SK-N-SH (cell line): ENCODE measurements around the gene SMIM21. TPM values are rescaled to one million over a fixed set of nuclear protein-coding genes. Genes with fewer than 3 reads are reported as not detected.

Experiments used
- CTCF ChIA-PET: fragments of 300-600, 350-600 bp; formaldehyde crosslinking; extraction: SDS; loops from one replicate; lab custom pipeline; 2021; lab: Yijun Ruan, JAX
- POLR2A ChIA-PET: fragments of 350-600 bp; sonication (Branson Sonifier 250); formaldehyde crosslinking; extraction: SDS; loops from one replicate; lab custom pipeline; 2020; ENCODE audit warnings: antibody characterized with exemption, inconsistent platforms; lab: Yijun Ruan, JAX
- DNase-seq: peaks from one replicate; pipeline ENCODE4 v3.0.0; 2012
- H2AFZ ChIP-seq: fragments of 200-600 bp; sonication (generic); 2 replicates; pipeline ENCODE4 v1.8.1; 2016; ENCODE audit warnings: antibody characterized with exemption, mild to moderate bottlenecking, low read depth
- H3F3A ChIP-seq: fragments of 200-600 bp; sonication (generic); replicated peaks from 2 replicates; pipeline ENCODE3; 2016; ENCODE audit warnings: antibody characterized with exemption, mild to moderate bottlenecking; ENCODE audit not compliant: insufficient read depth
- H3K27ac ChIP-seq, 2 experiments: fragments of 200-500 bp in 1 of 2; fragments of 200-600 bp in 1 of 2; sonication (Bioruptor generic) in 1 of 2; sonication (generic), shearing (Covaris generic) in 1 of 2; 2 replicates each; pipeline versions ENCODE4 v1.5.1 to v1.6.1; 2014 to 2016; ENCODE audit warnings: low read depth in 2 of 2, inconsistent platforms in 1 of 2, low read length in 1 of 2, mild to moderate bottlenecking in 1 of 2, mixed read lengths in 1 of 2
- H3K27me3 ChIP-seq: fragments of 200-600 bp; sonication (generic), shearing (Covaris generic); 2 replicates; pipeline ENCODE4 v1.6.1; 2016; ENCODE audit warnings: mixed run types; ENCODE audit not compliant: insufficient read depth
- H3K36me3 ChIP-seq, 2 experiments: fragments of 200-500 bp in 1 of 2; fragments of 200-600 bp in 1 of 2; sonication (Bioruptor generic) in 1 of 2; sonication (generic) in 1 of 2; replicated peaks in 1 of 2; 2 replicates each; pipeline versions ENCODE3 to v1.5.1; 2014 to 2016; ENCODE audit warnings: low read length in 1 of 2, mild to moderate bottlenecking in 1 of 2; ENCODE audit not compliant: insufficient read depth in 2 of 2, control insufficient read depth in 1 of 2
- H3K4me1 ChIP-seq, 2 experiments: fragments of 200-500 bp in 1 of 2; fragments of 200-600 bp in 1 of 2; sonication (Bioruptor generic) in 1 of 2; sonication (generic), shearing (Covaris generic) in 1 of 2; 2 replicates each; pipeline versions ENCODE4 v1.5.1 to v1.6.1; 2014 to 2016; ENCODE audit warnings: low read depth in 1 of 2, low read length in 1 of 2, mixed run types in 1 of 2; ENCODE audit not compliant: insufficient read depth in 2 of 2, control insufficient read depth in 1 of 2
- H3K4me2 ChIP-seq: fragments of 200-600 bp; sonication (generic), shearing (Covaris generic); 2 replicates; pipeline ENCODE4 v1.6.1; 2017; ENCODE audit warnings: mixed run types
- H3K4me3 ChIP-seq, 2 experiments: fragments of 200-500 bp in 1 of 2; fragments of 200-600 bp in 1 of 2; sonication (Bioruptor generic) in 1 of 2; sonication (generic), shearing (Covaris generic) in 1 of 2; 2 replicates each; pipeline versions ENCODE4 v1.5.1 to v1.8.1; 2014 to 2016; ENCODE audit warnings: low read depth in 2 of 2, inconsistent platforms in 1 of 2, low read length in 1 of 2, mild to moderate bottlenecking in 1 of 2, mixed read lengths in 1 of 2, moderate library complexity in 1 of 2
- H3K79me2 ChIP-seq: fragments of 200-600 bp; sonication (generic); 2 replicates; pipeline ENCODE4 v1.8.1; 2017; ENCODE audit warnings: mild to moderate bottlenecking; ENCODE audit not compliant: insufficient read depth
- H3K9ac ChIP-seq: fragments of 200-600 bp; sonication (generic); 2 replicates; pipeline ENCODE4 v1.6.1; 2017; ENCODE audit warnings: mixed run types
- H3K9me2 ChIP-seq: fragments of 200-600 bp; sonication (generic); 2 replicates; pipeline ENCODE4 v1.6.1; 2017; ENCODE audit warnings: mixed run types
- H3K9me3 ChIP-seq: fragments of 200-600 bp; sonication (generic); 2 replicates; pipeline ENCODE4 v1.6.1; 2017; ENCODE audit warnings: mixed run types, mild to moderate bottlenecking, moderate library complexity
- H4K20me1 ChIP-seq: fragments of 200-600 bp; sonication (generic); 2 replicates; pipeline ENCODE4 v1.6.1; 2017; ENCODE audit warnings: mild to moderate bottlenecking, mixed run types; ENCODE audit not compliant: insufficient read depth
- EP300 ChIP-seq, 2 experiments: IDR thresholded peaks; 2 replicates each; pipeline versions ENCODE4 v1.4.0 to v1.6.1; 2012; ENCODE audit warnings: borderline replicate concordance in 1 of 2, low read depth in 1 of 2, low read length in 1 of 2
- EZH2phosphoT487 ChIP-seq: fragments of 200-600 bp; sonication (generic); IDR thresholded peaks from 2 replicates; pipeline ENCODE4 v1.6.1; 2017; ENCODE audit warnings: low read depth, mixed run types, mild to moderate bottlenecking, antibody characterized with exemption, moderate library complexity, borderline replicate concordance
- FOXM1 ChIP-seq: IDR thresholded peaks from 2 replicates; pipeline ENCODE4 v1.4.0; 2012; ENCODE audit warnings: low read depth, mild to moderate bottlenecking
- GATA2 ChIP-seq: sonication (generic); formaldehyde crosslinking; IDR thresholded peaks from 2 replicates; pipeline ENCODE4 v1.5.0; 2020; ENCODE audit warnings: mild to moderate bottlenecking, missing genetic modification reagents
- MAX ChIP-seq: IDR thresholded peaks from 2 replicates; pipeline ENCODE4 v1.4.0; 2012; ENCODE audit warnings: low read depth
- PBX3 ChIP-seq: IDR thresholded peaks from 2 replicates; pipeline ENCODE4; 2012
- RFX5 ChIP-seq: IDR thresholded peaks from 2 replicates; pipeline ENCODE4 v1.6.1; 2012; ENCODE audit warnings: mild to moderate bottlenecking, improper control_type of control experiment, low read length
- RXRA ChIP-seq: IDR thresholded peaks from 2 replicates; pipeline ENCODE4 v1.4.0; 2012; ENCODE audit warnings: low read depth, mild to moderate bottlenecking, borderline replicate concordance
- SMC3 ChIP-seq: IDR thresholded peaks from 2 replicates; pipeline ENCODE4 v1.6.1; 2012; ENCODE audit warnings: low read depth, low read length, improper control_type of control experiment
- USF2 ChIP-seq: fragments of 150-350 bp; IDR thresholded peaks from 2 replicates; pipeline ENCODE4 v1.6.1; 2017; ENCODE audit warnings: antibody characterized with exemption, low read length, low read depth, borderline replicate concordance
- WGBS: methylation state at CpG from one replicate; pipeline ENCODE4 v1.1.6; 2017; ENCODE audit warnings: low lambda C conversion rate; 5-methylcytosine and 5-hydroxymethylcytosine counted together
- polyA plus RNA-seq, 3 experiments: library from polyadenylated mRNA; depleted of rRNA; stranded (reverse); fragments of >200 nt; gene quantifications; 2 replicates each; pipeline ENCODE4 v1.2.3, GENCODE V29; 2012

SMIM21 gene
- polyA plus RNA-seq, 1 of the 3 experiments (the other 2 are of a cell fraction), result not detected

DNA sequence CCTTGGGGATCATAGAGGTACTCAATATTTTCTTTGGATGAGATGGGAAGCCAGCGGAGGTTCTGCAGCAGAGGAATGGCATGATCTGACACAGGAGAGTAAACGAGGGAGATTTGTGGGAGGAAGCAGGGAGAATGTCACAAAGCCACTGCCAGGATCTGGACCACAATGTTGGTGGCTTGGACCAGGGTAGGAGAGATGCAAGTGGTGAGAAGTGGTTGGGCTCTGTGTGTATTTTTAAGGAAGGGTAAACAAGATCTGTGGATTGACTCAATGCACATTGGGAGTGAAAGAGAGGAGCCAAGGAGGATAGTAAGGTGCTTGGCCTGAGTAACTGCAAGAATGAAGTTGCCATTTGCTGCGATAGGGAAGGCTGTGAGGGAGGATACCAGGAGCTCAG, 10.5 kb upstream of the SMIM21 start:
- no peak for TF ChIP-seq MAX
- no peak for TF ChIP-seq FOXM1
- no peak for TF ChIP-seq PBX3
- TF ChIP-seq GATA2 (CRISPR knock-in tag), result no peak
- no peak for TF ChIP-seq RXRA
- TF ChIP-seq USF2, result no peak
- no peak for TF ChIP-seq EP300 (IDR thresholded peaks at IDR 0.05; ENCODE audit: borderline replicate concordance in 1 of 2, low read depth in 1 of 2, low read length in 1 of 2)
- TF ChIP-seq SMC3, result no peak
- no peak overlapping the region for H3K27ac ChIP-seq
- H3K4me3 ChIP-seq, result no peak overlapping the region
- H3K4me2 ChIP-seq, result no peak overlapping the region
- POLR2A ChIA-PET, result no interaction called here
- H3K27me3 ChIP-seq, result no peaks in the 10 kb centered on the region
- H3K79me2 ChIP-seq, result no peaks in the 10 kb centered on the region
- H3K36me3 ChIP-seq, result no peaks in the 10 kb centered on the region
- H2AFZ ChIP-seq, result no peak overlapping the region
- no peak overlapping the region for H3K9ac ChIP-seq
- no peaks in the 10 kb centered on the region for H3K9me3 ChIP-seq
- WGBS, result 38% methylated on average over 3 of the region's 3 CpGs
- DNase-seq, result no peak
- CTCF ChIA-PET, result no interaction called here
- no peaks in the 10 kb centered on the region for H4K20me1 ChIP-seq
- H3K4me1 ChIP-seq, result no peaks in the 10 kb centered on the region; a peak in 1 of 4 replicates
- H3K9me2 ChIP-seq, result no peaks in the 10 kb centered on the region
- no peaks in the 10 kb centered on the region for H3F3A ChIP-seq

- H4K20me1 ChIP-seq, result no peaks in the 10 kb centered on the region
- ChIA-PET CTCF (no interaction called here), POLR2A (no interaction called here)
- DNase-seq, result no peak
- no peak overlapping the region for H3K27ac ChIP-seq
- H2AFZ ChIP-seq, result no peak overlapping the region
- no peaks in the 10 kb centered on the region for H3K9me3 ChIP-seq
- H3K9me2 ChIP-seq, result no peaks in the 10 kb centered on the region
- TF ChIP-seq EZH2phosphoT487, result no peak
- TF ChIP-seq RFX5, result no peak
- no peak overlapping the region for H3K4me3 ChIP-seq
- peaks cover 5% of the 10 kb centered on the region; the same call in 1 of the 2 replicates for H3K27me3 ChIP-seq
- no peaks in the 10 kb centered on the region for H3K79me2 ChIP-seq
- no peaks in the 10 kb centered on the region for H3F3A ChIP-seq
- no peaks in the 10 kb centered on the region for H3K36me3 ChIP-seq
- H3K9ac ChIP-seq, result no peak overlapping the region
- 60% methylated on average over 8 of the region's 8 CpGs for WGBS
- H3K4me1 ChIP-seq, result no peaks in the 10 kb centered on the region
- no peak overlapping the region for H3K4me2 ChIP-seq
These were observed 5.6 kb upstream of the SMIM21 start for GRCh38 chr18:75433098-75433497.
